DMS153 treated with DMSO at 0.1 percent for 48 hours (cell line): ENCODE measurements around the gene RHOT1.
"Not testable (repeated sequence)": the region's sequence is repeated elsewhere in the genome, so short reads cannot be mapped to it uniquely, and the experiment has no call there.

Experiments
- DNase-seq: peaks from one replicate; lab custom pipeline; 2025; ENCODE audit not compliant: unreplicated experiment; lab: John Stamatoyannopoulos, UW

RHOT1 gene

GRCh38 chr17:32123782-32124181 is 18.5 kb upstream of the RHOT1 start:
- DNase-seq: no peak

- DNase-seq: no peak
These were observed 17.1 kb upstream of the RHOT1 start for GRCh38 chr17:32124985-32125847.

DNA sequence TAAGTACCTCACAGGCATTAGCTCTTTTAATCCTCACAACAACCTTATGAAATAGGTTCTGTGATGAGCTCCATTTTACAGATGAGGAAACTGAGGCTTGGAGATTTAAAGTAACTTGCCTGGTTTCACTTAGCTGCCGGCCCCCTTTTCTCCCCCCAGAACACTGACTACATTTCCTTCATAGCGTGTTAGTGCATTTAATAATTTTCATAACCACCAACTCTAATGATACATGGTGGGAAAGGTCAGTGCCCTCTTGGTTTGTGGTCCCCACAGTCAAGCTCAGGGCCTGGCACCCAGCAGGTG is 16.5 kb upstream of the RHOT1 start:
- no peak for DNase-seq

DNA sequence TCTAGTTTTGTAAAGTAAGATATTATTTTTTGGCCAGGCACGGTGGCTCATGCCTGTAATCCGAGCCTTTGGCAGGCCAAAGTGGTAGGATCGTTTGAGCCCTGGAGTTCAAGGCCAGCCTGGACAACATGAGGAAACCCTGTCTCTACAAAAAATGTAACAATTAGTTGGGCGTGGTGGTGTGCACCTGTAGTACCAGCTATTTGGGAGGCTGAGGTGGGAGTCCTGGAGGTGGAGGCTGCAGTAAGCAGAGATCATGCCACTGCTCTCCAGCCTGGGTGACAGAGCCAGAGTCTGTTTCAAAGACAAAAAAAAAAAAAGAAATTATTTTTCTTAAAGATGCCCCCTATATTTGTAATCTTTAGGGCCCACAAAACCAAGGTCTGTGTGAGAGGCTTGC is 16.0 kb upstream of the RHOT1 start:
- no peak for DNase-seq

DNA sequence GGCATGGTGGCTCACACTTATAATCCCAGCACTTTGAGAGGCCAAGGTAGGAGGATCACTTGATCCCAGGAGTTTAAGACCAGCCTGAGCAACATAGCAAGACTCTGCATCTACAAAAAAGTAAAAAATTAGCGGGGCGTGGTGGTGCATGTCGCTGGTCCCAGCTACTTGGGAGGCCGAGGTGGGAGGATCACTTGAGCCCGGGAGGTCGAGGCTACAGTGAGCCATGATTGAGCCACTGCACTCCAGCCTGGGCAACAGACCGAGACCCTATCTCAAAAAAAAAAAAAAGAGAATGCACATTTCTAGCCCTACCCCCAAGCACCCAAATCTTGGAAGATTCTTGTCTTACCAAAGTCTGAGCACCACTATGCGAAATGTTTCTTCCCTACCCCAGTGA is 15.6 kb upstream of the RHOT1 start:
- no peak for DNase-seq

DNA sequence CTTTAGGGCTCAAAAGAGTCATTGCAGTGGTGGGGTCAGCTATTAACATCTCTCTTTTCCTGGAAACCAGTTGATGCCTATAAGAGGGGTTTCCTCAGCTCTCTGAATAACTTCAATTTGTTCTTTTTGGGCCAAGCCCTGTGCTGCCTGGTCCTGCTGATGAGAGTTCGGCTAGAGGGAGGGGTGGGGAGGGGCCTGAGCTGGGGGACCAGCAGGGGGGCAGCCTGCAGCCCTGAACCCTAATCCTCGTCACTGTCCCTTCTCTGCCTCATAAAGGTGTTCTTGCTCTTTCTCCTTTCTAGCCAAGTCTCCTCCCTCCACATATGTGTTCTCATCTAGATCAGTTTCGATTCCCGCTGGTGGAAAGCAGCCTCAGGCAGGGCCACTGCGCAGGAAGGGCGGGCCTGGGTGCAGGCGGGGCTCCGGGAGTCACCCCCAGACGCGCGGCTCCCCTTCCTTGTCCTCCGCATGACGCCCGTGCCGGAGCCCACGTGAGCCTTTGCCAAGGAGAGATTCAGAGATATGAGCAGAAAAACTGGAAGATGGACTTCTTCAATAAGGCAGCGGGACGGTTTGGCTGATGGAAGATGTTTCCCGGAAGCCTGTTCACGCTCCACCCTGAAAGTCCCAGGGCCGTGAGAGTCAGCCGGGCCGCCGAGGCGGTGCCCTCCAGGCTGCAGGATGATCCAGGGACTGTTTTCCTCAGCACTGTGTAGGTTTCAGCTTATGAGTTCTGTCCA is 15.0 kb upstream of the RHOT1 start:
- no peak for DNase-seq

GRCh38 chr17:32128470-32128869 is 13.8 kb upstream of the RHOT1 start:
- not testable (repeated sequence) for DNase-seq

- not testable (repeated sequence) for DNase-seq
These were observed 6.7 kb upstream of the RHOT1 start for GRCh38 chr17:32135497-32136117.

DNA sequence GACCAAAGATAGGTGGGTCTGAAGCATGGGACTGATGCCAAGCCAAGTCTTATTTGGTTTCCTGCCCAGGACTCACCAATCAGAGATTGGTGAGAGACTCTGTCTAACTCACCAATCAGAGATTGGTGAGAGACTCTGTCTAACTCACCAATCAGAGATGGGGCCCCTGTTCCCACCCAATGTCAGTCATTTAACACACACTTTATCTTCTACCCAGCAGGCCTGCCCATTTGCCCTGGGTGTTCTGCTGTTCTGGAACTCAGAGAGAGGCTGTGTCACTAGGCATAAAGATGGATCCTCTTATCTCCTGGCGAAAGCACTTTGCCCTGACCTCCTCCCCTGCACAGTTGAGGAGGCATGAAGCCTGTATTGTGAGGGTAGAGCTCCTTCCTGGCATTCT is 5.4 kb upstream of the RHOT1 start:
- DNase-seq: no peak

- DNase-seq: not testable (repeated sequence)
These were observed 2.8 kb upstream of the RHOT1 start for GRCh38 chr17:32139504-32139903.

DNA sequence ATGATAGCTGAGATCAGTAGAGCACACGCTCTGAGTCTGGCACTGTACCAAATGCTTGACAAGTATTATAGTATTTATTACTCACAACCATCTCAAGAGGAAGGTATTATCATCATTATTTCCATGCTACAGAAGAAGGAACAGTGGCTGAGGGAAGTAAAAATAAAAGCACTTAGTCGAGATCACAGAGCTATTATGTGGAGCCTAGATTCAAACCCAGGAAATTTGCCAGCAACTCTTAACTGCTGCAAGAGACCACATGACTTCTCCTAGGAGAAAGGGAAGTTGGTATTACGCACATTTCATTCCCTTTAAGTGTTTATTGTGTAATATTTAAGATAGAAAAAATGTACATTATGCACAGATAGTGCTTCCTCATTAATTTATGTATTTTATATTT is 1.0 kb upstream of the RHOT1 start:
- DNase-seq: no peak

- DNase-seq: no peak
These were observed 644 bp upstream of the RHOT1 start for GRCh38 chr17:32141679-32142037.

DNA sequence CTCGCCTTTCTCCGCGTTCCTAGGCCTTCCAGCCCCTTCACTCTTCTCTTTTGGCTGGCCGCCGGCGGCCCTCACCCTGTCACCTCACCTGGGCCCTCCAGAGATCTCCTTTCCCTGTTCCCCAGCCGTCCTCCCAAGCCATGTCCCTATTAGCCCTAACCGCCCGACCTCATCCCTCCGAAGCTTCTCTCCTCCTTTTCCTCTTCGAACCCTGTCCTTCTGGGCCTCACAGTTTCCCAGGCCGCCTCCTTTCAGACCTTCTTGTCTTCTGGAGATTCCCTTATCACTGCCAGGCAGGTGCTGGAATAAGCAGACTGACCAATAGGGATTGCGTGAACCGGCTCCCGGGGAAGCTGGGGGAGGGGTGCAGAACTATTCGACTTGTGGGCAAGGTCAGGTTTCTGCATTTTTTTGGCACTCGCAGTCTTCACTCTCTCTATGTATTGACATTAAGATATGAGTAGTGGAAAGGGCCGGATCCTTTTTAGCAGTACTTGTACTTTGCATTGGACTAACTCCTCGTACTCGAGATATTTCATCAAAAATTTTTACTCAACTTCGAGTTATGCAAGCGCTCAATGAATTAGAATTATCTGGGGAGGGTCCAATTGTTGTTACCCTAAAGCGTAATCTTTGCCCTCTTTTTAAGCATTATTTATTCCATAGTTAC is 690 bp downstream of the RHOT1 start:
- DNase-seq: no peak

GRCh38 chr17:32143527-32143870 is 1.2 kb downstream of the RHOT1 start:
- no peak for DNase-seq

DNA sequence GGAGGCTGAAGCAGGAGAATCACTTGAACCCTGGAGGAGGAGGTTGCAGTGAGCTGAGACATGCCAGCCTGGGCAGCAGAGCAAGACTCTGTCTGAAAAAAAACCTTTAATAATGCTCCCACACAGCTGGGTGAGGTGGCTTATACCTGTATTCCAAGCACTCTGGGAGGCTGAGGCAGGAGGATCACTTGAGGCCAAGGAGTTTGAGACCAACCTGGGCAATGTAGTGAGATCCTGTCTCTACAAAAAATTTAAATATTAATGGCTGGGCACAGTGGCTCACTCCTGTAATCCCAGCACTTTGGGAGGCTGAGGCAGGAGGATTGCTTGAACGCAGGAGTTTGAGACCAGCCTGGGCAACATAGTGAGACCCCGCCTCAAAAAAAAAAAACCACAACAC is 2.1 kb downstream of the RHOT1 start:
- DNase-seq: not testable (repeated sequence)

DNA sequence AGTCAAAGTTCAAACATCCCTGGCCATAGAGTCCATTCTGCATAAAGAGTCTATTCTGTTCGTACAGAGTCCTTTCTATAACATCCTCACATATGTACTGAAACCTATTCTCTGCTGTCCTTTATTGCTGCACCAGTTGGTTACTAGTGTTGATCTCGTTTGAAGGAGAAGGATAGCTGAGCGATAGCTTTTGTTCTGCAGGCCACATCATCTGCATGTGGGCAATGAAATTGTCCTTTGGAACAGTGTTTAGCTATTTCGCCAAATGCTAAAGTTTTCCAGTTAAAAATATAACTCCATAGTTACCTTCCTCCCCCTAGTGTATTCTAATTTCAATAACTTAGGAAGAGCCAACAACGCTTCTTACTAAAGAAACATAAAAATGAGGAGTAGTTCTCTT is 6.0 kb downstream of the RHOT1 start:
- DNase-seq: no peak

DNA sequence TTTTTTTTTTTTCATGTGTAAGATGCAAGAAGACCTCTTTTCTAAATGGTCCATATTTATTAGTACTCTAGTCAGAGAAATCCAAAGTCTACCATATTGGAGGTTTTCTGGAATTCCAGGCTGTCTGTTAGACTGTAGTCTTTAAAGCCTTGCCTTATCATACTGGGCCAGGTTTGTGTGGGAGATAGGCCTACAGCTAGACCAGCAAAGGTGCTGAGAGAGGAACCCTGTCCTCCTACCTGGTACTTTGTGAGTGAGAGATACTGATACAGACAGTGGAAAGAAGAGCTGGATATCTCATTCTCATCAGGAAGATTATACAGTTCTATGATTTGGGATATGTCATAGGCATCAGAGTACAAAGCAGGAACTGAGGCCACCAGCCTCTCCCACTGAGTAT is 8.1 kb downstream of the RHOT1 start:
- DNase-seq: no peak

DNA sequence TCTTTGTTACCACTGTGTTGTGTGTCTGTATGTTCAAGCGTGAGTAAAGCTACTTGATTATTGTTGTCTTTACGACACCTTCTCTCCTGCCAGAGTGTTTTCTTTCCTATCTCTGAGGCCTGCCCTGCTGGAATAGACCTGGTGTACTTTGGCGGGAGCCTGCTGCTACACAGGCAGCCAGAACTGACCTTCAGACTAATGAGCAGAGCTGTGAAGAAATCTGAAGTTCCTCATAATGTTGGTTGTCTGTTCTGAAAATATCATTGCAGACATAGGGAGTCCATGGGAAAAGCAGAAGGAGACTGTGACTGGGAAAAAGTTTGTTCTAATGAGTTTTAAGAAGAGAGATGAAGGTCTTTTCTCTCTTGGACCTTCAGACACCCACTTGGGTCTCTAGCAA is 9.8 kb downstream of the RHOT1 start:
- DNase-seq: no peak

DNA sequence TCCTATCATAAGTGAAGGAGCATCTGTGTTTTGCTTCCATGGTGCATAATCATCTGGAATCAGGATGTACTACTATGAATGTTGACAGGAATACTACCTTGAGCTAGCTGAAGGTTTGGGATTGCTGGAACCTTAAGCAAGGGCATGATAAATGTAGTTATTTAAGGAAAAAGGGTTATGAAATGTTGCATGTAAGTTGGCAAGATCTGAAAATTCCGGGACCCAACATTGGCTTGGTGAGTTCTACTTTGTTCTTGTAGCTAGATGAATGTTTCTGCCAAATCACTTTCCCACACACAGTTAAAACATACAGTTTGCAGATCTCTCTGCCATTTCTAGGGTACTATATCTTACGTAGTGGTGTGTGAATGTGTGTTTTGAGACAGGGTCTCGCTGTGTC is 13.6 kb downstream of the RHOT1 start:
- DNase-seq: no peak

DNA sequence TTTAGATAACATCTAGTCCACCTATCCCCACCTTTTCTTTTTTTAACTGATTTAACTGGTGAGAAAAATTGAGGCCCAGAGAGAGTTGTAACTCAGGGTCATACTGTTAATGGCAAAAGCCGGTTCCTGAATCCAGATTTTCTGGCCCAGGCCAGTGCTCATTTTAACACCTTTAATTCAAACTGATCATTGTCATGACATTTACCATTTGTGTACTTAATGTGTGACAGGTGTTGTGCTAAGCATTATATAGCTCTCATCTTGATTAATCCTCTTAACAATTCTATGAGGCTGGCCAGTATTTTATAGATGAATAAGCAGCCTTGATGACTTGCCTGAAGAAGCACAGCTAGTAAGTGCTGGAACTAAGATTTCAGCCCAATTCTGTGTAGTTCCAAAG is 14.4 kb downstream of the RHOT1 start:
- no peak for DNase-seq

GRCh38 chr17:32157225-32157624 is 14.9 kb downstream of the RHOT1 start:
- DNase-seq: no peak
